HT1080 (cell line): Measurements from ENCODE around the gene GRAMD4. TPM values are rescaled to one million over a fixed set of nuclear protein-coding genes. Genes with fewer than 3 reads are reported as not detected.
"Not testable (repeated sequence)": the region's sequence is repeated elsewhere in the genome, so short reads cannot be mapped to it uniquely, and the experiment has no call there.

Experiments used
- DNase-seq: peaks from one replicate; pipeline ENCODE4 v3.0.0-alpha.2; 2015; ENCODE audit warnings: low read depth
- total RNA-seq: library from RNA; depleted of rRNA; stranded (reverse); fragments of >200 nt; shearing (Covaris generic); gene quantifications from 2 replicates; pipeline ENCODE4 v1.2.3, GENCODE V29; 2014

GRAMD4 gene
- total RNA-seq, 1 experiment from 2014 or later: 13.3 TPM

- DNase-seq: no peak
These were observed 851 bp upstream of the GRAMD4 start for GRCh38 chr22:46619240-46619829.

GRCh38 chr22:46620588-46621242 is 529 bp downstream of the GRAMD4 start:
- no peak for DNase-seq

DNA sequence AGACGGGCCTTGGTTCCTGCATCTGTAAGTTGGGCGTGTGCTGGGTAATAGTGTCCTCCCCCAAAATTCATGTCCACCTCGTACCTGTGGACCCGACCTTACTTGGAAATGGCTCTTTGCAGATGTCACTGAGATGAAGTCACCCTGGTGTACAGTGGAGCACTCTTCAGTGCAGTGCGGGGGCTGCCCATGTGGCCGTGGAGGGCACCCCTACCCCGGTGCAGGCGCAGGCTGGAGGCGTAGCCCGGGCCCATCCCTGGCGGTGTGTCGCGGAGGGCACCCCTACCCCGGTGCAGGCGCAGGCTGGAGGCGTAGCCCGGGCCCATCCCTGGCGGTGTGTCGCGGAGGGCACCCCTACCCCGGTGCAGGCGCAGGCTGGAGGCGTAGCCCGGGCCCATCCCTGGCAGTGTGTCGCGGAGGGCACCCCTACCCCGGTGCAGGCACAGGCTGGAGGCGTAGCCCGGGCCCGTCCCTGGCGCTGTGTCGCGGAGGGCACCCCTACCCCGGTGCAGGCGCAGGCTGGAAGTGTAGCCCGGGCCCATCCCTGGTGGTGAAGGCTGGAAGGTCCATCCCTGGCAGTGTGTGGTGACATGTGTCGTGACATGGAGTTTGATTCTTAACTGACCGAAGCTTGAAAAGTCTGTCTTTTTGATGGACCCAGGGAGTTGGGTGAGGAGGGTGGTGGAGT is 1.2 kb downstream of the GRAMD4 start:
- DNase-seq: not testable (repeated sequence)

DNA sequence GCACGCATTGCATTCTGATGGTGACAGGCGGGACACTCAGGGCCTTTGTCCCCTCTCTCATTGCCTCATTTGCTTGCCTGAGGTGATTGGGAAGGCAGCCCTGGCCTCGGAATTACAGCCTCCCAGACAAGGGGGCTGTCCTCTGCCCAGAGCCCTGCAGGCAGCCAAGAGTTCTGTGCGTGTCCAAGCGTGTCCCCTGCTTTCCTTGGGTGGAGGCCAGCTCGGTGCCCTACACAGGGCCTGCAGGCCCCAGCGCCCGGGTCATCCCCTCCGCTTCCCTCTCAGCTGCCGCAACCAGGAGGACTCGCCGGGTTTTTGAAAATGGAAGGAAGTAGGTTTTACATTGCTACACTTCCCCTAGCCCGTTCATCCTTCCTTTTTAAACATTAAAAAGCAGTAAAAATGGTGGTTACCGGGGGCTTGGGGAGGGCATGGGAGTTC is 1.9 kb downstream of the GRAMD4 start:
- no peak for DNase-seq

DNA sequence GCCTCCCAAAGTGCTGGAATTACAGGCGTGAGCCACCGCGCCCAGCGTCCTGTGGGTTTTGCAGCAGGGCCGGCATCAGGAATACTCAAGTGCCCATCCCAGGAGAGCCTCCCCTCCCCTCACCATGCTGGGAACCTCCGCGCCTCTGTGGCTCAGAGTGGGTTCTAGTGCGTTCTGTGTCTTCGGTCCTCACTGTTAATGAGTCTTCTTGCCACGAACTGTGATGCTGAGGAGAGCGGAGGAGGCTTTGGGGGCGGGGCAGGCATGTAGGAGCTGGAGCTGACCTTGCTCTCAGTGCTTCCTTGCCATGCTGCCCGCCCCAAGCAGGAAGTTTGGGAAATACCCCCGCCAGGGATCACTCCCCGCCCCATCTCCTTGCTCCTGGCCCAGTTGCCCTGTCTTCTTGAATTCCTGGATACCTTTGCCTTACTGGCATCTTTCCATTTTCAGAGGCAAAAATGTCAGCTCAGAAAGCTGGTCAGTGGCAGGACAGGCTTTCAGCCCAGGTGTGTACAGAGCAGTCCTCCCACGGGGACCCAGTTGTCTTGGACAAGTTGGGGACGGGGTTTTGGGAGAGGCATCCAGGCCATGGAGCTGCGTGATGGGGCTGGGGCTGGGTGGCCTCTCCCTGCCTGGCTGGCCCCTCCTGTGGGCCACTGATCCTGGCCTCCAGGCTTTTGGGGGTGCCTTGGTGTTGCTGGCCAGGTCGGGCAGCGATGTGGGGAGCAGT is 5.1 kb downstream of the GRAMD4 start:
- DNase-seq: no peak

DNA sequence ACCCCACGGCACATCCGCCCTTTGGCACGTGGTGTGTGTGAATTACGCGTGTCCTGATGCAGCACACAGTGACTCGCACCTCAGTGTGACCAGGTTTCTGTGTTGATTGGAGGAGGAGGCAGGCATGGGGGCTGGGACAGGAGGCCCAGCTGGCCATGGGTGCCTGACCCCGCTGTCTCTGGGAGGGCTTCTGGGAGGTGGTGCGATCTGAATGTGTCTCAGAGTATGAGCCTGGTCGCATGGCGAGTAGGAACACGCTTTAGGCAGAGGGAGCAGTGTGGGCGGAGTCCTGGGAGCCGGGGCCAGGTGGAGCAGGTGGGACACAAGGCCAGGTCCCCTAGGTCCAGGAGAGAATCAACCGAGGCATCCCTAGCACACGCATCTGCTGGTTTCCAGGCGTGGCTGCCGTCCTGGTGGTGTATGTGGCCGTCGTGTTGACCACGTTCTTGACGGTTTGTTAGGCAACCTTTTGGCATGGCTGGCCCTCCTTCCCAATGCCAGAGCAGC is 5.7 kb downstream of the GRAMD4 start:
- no peak for DNase-seq

DNA sequence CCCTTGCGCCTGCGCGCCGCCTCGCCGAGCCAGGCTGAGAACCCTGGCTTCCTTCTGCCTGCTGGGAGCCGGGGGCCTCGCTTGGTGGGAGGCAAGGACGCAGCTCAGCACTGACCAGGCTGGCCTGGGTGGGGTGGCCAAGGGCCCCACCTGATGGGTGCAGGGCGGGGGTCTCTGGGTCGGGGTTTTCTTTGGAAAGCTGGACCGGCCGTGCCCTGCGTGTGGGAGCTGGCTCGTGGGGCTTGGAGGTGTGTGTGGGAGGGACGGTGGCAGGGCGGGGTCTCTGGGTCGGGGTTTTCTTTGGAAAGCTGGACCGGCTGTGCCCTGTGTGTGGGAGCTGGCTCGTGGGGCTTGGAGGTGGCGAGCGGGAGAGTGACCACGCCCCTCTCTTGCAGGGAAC is 6.2 kb downstream of the GRAMD4 start:
- no peak for DNase-seq

DNA sequence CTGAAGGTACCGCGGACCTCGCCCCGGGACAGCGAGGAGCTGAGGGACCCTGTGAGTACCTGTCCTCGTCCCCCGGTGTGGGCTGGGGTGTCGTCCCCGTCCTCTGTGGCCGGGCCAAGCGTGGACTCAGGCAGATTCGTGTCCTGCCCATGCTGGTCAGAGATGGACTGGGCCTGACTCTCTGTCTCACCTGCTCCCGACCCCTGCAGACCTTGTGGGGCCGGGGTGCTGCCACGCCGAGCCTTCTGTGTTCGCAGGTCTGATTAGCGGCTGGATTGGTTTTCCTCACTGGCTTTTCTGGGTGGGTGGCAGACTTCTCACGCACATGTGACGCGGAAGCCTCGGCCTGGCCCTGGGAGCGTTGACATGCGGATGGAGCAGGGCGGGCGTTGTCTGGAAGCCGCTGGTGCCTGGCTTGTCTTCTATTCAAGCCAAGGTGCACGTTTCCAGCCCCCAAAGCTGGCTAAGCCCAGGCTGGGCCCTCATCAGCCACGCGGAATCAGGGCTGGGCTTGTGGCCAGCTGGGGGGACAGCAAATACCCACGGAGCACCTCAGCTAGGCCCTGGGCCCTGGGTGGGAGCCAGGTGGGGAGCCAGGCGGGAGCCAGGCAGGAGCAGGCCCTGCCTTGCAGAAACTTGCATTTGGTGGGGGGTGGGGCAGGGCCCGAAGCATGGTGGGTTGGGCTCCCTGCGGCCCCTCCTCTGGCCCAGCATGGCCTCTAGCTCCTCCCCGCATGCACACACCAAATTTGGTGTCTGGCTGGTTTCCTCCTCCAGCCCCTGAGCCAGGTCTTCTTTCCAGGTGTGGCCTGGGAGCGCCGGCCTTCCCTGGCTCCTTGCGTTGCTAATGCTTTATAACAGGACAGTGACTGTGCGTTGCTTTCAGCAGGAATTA is 7.0 kb downstream of the GRAMD4 start:
- DNase-seq: no peak

GRCh38 chr22:46627806-46628482 is 7.8 kb downstream of the GRAMD4 start:
- DNase-seq: no peak

DNA sequence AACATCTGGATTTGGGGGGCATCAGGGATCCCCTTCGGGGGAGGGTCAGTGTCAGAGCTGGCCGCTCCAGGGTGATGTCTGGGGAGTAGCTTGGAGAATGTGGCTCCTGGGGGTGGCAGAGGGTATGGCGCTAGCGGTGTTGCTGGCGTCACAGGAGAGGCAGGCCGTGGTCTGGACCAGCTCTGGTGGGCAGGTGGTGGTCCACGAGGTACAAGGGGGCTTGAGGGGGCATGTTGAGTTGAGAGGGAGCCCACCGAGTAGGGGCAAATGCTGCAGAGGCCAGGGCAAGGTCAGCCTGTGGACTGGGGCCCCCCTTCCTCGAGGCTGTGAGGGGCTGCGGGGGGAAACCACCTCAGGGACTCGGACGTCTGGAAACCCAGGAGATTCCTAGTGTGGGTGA is 8.6 kb downstream of the GRAMD4 start:
- DNase-seq: no peak

DNA sequence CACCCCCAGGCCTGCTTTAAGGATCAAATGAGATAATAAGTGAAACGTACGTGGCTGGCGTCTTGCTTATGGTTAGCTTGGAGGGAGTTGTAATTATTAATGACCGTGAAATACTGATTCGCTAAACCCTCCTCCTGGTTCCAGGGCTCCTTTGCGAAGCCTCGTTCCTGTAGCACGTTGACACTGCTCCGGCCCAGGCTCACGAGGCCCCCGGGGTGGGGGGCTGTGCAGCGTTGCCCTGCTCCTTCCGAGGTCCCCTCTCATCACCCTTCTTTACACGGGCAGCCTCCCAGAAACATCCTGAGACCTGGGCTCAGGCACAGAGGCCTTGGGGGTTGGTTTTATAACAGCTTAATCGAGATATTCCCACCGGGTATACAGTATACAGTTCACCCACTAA is 9.1 kb downstream of the GRAMD4 start:
- DNase-seq: no peak

DNA sequence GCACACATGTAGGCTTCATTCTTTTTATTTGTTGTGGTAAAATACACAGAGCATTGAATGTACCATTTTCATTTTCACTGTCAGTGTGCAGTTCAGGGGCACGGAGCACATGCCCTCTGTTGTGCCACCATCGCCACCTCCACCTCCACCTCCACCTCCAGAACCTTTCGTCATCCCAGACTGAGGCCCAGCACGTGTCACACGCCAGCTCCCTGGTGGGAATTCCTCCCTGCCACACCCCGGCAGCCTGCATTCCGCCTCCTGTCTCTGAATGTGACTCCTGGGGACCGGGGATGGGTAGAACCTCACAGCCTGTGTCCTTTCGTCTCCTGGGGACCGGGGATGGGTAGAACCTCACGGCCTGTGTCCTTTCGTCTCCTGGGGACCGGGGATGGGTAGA is 10.9 kb downstream of the GRAMD4 start:
- no peak for DNase-seq

- DNase-seq: no peak
These were observed 12.6 kb downstream of the GRAMD4 start for GRCh38 chr22:46632646-46633249.

GRCh38 chr22:46633334-46633890 is 13.2 kb downstream of the GRAMD4 start:
- DNase-seq: no peak

GRCh38 chr22:46634011-46634699 is 14.0 kb downstream of the GRAMD4 start:
- no peak for DNase-seq

GRCh38 chr22:46634973-46635685 is 14.9 kb downstream of the GRAMD4 start:
- DNase-seq: not testable (repeated sequence)

GRCh38 chr22:46635756-46636155 is 15.6 kb downstream of the GRAMD4 start:
- DNase-seq: no peak
